HG02759 (cell line): ENCODE results near the gene KCNQ1OT1.

Experiments used
- ATAC-seq: cut with Tn5 transposase; IDR thresholded peaks from one replicate; pipeline ENCODE4 v1.9.1; 2021; ENCODE audit warnings: mild to moderate bottlenecking, moderate library complexity; ENCODE audit not compliant: unreplicated experiment

Gene KCNQ1OT1

DNA sequence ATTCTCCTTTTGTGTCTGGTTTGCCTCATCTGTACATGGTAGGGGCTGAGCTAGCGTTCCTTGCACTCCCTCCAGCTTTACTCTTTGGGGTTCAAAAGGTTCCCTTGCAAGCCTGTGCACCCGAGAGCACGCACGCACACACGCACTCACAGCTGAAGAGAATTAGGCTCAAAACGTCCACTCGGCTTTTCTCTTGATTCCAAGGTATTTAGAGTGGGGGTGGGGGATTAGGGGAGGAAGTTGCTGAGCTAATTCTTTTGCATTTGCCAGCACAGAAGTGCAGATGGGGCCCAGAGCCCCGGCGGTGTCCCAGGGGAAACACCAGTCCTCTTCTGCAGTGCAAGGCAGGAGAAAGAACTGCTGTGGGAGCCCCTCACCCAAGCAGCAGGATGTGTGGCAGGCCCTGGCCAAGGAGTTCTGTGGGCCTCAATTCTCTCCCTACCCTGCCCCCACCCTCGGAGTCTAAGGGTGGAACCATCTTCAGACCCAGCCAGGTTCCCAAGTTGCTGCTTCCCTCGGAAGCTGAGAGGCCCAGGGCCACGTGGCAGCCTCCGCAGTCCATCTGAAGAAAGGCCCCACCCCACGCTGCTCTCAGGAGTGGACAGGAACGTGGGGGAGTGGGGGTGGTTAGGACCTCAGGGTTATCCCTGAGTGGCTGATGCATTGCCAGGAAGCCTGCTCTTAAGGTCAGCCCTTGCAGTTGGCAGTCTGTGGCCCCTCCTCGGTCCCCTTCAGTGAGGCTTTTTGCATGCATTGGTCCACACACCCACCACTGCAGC lies 3.8 kb upstream of the KCNQ1OT1 start:
- ATAC-seq, result no peak

DNA sequence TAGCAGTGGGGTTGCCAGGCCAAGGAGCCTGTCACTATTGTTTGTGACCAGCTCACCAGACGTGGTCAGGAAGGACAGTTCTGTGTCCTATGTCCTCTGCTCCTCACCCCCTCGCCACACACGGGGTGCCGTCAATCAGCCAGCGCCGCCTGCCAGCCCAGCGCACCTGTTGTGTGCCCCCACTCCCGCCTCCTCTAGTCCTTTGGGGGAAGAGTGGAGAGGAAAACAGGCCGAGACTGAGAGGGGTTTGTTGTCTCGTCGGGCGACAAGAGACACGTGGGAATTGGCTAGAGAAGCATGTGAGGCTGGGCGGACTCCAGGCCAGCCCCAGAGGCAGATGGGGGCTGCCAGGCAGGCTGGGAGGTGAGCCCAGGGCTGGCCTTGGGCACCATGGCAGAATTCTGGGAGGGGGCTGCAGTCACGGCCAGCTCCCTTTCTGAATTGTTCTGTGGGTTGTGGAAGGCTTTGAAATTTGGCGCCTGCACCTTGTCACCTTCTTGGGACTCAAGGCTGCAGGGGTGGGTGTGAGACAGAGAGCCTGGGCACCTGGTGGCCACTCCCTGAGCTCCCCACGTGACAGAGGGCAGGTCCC lies 3.1 kb upstream of the KCNQ1OT1 start:
- no peak for ATAC-seq

DNA sequence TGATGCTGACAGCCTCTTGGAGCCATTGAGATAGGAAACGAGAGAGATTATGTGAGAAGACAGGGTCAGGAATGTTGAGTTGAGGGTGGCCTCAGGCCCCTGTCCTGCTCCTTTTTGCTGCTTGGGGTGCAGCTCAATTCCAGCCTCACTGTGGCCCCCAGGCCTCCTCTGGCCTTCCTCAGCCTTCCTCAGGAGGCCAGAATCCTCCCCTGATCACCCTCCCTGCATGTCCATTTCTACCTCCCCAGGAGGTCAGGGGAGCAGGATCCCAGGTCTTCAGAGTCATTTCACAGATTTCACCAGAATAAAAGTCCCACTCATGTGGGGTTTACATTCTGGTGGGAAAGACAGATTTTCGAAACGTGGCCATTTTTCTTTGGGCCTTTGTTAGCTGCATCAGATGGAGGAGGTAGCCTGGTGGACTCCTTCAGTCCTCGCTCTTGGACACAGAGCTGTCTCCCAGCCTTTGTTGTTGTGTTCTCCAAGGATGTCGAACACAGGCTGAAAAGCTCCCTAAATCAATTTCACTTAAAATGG lies 2.2 kb upstream of the KCNQ1OT1 start:
- ATAC-seq, result no peak

DNA sequence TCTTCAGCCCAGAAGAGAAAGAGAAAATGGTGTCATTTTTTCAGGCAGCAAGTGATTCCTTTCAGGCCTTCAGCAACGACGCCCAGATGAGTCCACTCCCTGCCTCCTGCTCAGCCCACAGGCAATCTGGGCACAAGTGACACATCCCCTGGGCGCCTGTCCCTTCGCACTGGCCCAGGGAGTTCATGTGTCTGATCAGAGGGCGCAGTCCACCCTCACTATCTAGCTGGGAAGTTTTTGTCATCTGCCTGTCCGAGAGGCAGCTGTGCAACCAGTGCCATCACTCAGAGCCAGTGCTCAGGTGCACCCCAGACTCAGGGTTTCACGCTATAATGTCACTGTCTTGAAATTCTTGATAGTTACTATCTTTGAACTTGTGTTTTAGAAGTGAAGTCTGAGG lies 1.4 kb upstream of the KCNQ1OT1 start:
- no peak for ATAC-seq

DNA sequence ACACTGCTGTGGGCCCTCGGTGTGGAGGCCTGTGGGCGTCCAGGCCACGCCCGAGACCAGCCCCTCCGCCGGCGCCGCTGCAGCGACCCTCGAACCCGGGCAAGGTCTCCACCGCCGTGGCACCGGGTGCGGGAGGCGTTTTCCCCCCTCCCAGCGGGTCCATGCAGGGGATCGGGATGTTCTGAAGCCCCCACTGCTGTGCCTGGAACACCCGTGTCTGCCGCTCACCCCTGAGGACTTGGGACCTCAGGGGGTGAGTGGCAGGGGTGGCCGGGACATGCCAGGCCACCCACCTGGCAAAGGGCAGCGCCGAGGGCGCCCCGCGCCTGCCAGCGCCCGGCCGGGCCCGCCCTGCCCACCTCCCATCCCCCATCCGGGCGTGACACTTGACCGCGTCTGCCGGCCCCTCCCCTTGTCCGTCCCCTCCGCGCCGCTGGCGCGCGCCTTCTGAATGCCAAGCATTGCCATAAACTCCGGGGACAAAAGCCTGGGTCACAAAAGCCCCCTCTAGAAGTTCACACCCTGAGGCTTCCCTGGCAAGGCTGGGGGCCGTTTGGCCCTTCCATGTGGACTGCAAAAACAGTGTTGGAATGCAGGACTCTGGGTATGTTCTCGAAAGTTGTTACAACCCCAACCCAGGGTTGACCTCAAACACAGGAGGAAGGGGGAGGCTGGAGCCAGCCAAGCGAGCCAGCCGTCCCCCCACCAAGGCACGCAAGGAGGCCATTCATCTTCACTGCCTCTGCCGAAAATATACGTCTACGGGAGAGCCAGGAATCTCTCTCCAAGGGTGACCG lies 819 bp upstream of the KCNQ1OT1 start:
- ATAC-seq, result peak; percentile 40

DNA sequence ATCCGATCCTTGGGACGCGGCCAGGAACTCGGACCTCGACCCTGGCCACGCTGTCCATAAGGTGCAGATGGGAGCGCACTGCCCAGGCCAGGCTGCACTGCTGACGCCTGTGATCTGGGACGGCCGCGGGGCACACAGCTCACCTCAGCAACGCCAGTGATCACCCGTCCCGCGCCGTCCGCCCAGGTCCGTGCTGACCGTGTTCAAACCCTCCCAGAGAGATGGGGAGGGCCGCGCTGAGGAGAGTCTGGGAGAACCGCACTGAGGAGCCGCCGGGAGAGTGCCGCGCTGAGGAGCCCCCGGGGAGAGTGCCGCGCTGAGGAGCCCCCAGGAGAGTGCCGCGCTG lies 636 bp downstream of the KCNQ1OT1 start:
- ATAC-seq, result no peak

DNA sequence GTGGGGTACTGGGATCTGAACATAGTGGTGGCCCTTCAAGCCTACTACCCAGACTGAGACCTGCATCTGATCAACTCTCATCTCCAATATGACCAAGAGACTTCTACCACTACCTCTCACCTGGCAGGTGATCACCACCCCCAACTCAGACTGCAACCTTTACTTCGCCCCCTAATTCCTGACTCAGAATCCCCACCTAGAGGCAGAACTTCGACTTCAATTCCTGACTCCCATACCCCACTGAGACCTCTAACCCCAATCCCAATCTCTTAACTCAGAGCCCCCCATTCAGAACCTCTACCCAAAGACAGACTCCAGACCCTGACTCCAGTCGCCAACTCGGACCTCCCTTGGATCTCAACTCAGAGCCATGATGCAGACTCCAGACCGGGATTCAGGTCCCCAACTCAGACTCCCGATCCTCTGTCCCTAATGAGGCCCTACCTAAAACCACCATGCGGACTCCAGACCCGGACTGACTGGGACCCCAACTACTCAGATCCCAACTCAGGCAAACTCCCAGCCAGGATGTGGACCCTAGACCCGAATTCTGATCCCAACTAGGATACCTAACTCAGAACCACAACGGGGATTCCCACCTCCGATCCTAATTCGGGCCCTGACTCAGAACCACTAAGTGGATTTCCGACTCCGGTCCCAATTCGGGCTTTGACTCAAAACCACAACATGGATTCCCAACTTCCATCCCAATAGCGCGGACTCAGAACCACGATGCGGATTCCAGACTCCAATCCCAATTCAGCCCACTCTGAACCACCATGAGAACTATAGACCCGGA lies 1.2 kb downstream of the KCNQ1OT1 start:
- ATAC-seq, result no peak

DNA sequence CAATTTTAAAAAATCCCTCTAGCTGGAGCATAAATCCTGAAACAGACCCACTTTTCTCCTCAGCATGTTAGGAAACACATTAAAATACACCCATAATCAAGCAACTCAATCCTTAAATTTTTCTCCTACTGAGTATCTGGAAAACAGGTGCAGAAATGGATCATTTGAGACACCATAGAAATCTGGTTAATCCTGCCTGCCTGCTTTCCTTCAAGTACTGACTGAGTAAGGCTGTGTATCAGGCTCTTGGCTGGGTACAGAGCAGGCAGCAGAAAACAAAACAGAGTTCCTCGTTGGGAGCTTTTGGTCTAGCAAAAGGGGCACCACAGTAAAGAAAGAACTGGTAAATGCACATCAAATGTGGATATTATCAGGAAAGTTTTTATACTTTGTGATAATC lies 1.9 kb downstream of the KCNQ1OT1 start:
- ATAC-seq, result no peak

DNA sequence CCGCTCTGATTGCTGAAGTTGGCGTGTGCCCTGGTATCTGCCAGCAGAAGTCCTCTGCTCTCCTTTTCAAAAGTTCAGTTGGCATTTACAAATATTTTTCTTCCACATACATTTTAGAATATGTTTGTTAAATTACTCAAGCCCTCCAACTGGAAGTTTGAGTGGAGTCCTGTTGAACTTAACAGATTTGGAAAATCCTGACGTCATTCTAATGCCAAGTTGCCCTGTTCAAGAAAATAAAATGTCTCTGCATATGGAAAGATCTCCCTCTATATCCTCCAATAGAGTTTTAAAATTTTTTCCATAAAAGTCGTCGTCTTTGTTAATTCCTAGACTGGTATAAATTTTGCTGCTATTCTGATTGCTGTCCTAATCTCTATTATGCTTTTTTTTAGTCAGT lies 3.3 kb downstream of the KCNQ1OT1 start:
- no peak for ATAC-seq

DNA sequence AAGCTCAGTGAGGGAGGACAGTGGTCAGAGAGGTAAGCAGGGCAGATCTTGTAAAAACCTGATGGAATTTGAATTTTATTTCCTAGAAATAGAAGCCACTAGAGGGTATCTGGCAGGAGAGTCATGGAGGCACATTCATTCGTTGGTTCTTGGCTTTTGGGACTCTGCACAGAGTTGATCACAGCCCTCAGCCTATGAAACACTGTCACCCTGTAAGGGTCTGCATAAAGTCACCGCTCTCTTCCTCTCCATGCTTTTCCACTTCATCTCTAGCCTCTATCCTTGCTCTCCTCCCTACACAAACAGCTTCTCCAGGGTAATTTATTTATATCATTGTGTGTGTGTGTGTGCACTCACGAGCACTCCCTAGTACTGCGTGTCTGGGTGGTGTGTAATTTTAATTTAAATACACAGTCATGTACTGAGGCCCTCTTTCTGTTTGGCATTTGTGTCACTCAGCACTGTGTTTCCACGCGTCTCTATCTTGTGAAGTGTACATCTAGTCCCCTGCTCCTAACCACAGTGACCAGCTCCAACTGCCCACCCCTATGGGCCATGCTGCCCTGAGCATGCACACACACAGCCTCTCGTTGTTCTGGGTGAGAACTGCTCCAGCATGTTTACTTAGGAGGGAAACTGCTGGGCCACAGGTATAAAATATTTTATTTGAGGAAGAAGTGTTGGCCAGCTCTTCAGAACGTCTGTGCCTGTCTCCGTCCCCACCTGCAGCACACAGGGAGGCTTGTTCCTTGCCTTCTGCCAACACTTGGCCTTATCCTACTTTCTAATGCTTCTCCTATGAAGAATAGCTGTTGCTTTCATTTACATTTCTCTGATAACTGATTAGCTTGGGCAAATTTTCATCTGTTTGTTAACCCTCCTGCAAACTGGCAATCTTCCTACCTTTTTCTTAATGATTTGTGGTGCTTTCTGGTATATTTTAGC lies 4.5 kb downstream of the KCNQ1OT1 start:
- ATAC-seq, result no peak

DNA sequence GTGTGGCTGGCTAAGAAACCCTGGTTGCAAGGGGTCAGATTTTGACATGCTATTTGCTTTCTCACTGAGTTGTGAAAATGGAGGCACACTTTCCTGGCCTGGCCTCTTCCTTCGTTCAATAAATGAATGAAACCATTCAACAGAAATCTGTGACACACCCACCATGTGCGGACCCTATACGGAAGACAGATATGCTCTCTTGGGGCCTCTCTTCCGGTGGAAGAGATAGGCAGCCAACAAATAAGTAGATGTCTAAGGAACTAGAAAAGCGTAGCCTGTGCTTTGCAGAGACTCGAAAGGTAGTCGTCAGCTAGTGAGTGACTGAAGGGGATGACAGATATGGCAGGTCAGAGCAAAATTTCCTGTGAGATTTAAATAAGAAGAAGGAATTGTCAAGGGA lies 5.3 kb downstream of the KCNQ1OT1 start:
- ATAC-seq, result no peak

DNA sequence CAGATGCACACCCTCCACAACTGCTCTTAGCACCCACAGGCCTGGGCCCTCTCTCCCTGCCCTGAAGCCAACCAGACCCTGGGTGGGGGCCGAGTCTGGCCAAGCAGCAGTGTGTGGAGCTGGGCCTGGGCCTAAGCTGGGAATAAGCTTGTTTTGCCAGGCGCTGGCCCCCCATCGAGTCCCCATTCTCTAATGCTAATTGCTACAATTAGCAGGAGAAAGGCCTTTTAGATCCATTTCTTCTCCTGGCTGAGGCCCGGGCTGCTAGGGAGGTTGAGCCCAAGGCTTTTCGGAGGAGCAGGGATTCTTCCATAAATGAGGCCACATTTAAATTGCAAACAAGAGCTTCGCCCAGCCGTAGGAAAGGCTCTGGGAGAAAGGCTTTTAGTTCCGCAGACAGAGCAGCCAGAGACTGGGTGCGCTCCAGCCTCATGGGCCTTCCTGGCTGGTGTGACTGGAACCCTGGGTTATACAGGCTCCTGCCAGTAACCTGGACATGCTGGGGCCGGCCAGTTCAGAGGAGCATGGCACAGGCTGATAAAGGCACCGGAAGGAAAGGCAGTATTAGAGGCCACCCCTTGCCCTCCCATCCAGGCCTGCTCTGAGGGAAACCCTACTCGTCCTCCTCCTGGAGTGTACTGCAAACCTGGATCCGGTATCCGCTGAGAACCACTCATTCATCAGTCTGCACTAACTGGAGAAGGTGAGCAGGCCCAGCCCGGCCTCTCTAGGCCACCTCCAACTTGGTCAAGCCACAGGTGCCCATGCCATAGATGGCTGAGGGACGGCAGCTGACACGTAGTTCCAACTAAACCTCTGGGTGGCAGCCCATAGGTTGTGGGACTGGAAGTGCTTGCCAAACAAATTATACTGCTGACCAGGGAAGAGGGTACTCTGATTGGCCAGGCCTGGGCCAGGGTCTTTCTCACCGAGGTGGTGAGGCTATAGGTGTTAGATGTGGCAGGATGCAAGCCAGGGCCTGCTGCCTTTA lies 6.2 kb downstream of the KCNQ1OT1 start:
- ATAC-seq, result no peak

DNA sequence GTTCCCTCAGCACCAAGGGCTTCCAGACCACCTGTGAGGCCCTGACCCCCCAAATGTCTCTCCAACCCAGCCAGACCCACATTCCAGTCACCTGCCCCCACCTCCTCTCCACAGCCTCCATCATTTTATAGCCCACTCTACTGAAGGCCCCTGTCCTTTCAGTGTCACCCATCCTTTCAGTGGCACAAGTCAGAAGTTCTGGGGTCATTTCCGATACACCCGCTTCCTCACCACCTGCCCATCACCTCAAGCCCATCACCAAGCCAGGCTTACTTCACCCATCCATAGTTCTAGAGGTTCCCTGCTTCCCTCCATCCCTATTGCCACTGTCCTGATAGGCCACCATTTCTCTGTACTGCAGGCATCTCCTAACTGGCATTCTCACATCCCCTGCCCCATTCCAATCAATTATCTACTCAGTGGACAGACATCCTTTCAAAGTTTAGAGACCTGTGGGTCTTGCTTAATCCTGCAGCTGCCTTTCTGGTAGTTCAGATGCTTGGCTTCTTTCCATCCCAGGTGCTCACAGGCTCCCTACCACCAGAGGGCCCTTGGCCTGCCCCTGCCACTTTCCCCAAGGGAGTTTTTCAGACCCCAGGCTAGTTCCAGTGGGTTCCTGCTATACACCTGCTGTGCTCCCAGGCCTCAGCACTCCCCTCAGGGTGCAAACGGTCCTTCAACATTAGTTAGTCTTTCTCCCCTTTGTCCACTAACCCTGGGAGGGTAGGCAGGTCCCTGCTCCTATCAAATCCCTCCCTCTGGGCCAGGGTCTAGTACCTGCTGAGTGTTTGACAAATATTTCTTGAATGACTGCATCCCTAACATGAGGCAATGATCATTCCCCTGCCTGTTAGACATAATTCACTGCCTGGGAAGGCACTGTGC lies 7.6 kb downstream of the KCNQ1OT1 start:
- no peak for ATAC-seq

DNA sequence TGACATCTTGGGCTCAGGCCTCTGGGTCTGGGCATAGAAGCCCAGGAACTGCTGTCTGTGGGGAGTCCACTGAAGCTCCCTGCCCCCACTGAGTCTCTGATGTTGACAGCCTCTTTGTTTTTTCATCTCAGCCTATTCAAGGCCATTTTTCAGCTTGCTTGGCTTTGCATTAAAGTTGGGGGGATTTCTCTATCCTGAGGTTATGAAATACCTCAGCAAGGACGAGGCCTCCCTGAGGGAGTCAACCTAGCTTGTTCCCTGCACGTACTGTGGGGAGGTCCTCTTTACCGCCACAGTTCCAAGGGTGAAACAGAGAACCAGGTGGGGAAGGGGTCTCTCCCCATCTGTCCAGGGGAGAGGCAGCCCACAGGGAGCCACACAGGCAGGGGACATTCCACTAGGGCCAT lies 8.4 kb downstream of the KCNQ1OT1 start:
- ATAC-seq, result no peak

DNA sequence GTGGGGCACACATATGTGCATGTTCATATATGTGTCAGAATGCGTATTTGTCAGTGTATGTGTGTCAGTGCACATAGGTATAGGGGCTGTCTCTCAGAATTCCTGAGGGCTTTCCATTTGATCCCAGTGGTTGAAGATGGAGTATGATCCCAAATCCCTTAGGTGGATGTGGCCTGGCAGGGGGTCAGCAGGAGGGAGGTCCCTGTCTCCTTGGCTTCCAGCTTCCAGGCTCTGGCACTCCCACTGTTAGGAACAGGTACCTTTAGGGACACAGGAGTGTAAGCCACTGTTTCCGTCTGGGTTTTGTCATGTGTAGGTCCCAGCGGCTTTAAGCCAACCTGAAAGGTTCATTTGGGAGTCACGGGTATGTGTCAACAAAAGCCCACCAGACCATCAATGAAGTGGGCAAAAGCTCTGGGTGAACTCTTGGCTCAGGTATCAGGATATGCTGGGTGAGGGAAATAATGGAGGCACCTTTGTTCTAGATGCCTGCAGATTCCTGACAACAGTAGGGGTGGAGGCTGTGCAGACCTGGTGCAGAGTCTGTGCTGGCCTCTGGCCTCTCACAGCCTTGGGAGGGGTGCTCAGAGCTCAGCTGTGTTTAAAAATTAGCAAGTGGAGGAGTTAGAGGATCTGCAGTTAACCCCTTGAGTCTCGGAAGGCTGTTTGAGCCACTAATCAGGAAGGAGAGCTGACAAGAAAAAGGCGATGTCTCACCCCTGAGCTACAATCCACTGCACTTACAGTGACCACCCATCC lies 9.0 kb downstream of the KCNQ1OT1 start:
- ATAC-seq, result no peak

DNA sequence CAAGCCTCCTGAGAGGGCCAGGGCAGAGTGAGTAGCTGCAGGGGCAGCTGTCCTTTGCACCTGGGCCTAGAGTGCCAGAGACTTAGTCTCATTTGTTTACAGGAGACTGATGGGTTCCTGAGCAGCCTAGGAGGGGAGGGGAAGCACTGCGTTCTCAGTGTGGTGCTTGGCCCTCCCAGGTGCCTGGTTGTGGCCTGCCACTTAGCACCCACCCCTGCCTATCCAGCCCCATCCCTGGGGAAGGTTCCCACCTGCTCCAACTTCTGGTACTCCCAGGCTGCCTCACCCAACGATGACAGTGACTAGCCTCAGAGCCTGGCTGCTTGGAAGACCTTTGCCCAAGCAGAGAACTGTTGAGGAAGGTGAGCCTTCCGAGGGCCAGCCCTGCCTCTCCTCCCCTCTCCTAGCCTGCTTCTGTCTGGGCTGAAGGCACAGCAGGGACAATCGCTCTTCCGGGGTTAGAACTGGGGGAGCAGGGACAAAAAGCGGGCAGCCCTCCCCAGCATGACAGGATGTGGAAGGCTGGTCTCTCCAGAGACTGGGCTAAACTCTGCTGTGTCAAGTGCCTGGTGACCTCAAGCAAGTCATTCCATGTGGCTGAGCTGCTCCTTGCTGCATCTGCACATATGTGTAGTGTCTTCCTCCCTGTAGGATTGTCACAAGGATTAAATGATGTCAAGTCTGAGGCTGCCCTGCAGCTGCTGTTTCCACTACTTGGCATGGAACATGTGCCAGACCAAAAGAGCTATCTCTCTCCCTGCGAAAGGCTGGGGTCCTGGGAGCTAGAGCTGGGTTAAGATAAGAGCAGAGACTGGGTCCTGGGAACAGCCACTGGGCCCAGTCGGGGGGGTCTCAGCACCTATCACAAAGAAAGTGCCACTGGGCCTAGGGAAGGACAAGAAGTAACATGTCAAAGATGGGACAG lies 9.9 kb downstream of the KCNQ1OT1 start:
- no peak for ATAC-seq
